Vagina (tissue), 2 donors: Measurements from ENCODE around the gene FABP6. TPM values are rescaled to one million over a fixed set of nuclear protein-coding genes. Genes with fewer than 3 reads are reported as not detected.

Source experiments
- DNase-seq, 2 donors: peaks; one replicate each; pipeline ENCODE4 v3.0.0-alpha.2; 2017; ENCODE audit errors: extremely low spot score in 2 of 2
- H3K27ac ChIP-seq: fragments of 200-600 bp; sonication (generic); one replicate; pipeline ENCODE4 v1.5.1; 2019
- H3K27me3 ChIP-seq: fragments of 200-600 bp; sonication (generic); one replicate; pipeline ENCODE4 v1.5.1; 2019
- H3K36me3 ChIP-seq, 2 donors: fragments of 200-600 bp; sonication (generic); one replicate each; pipeline ENCODE4 v1.5.1; 2017 to 2019
- H3K4me1 ChIP-seq: fragments of 200-600 bp; sonication (generic); one replicate; pipeline ENCODE4 v1.5.1; 2019
- H3K4me3 ChIP-seq, 2 donors: fragments of 200-600 bp; sonication (generic); 1 replicate in 1 of 2; 2 replicates in 1 of 2; pipeline ENCODE4 v1.5.1; 2016 to 2019
- H3K9me3 ChIP-seq: fragments of 200-600 bp; sonication (generic); one replicate; pipeline ENCODE4 v1.5.1; 2019
- CTCF ChIP-seq, 3 experiments: fragments of 450-650 bp in 2 of 3; fragments of 200-600 bp in 1 of 3; sonication (generic) in 1 of 3; IDR thresholded peaks; one replicate each; pipeline ENCODE4 v1.5.1; 2017 to 2019; ENCODE audit warnings: antibody characterized with exemption in 3 of 3, mild to moderate bottlenecking in 2 of 3, moderate library complexity in 2 of 3
- POLR2A ChIP-seq, 2 donors: fragments of 450-650 bp; IDR thresholded peaks; one replicate each; pipeline ENCODE4 v1.6.1; 2017; ENCODE audit warnings: antibody characterized with exemption in 2 of 2, mild to moderate bottlenecking in 2 of 2, moderate library complexity in 2 of 2
- POLR2AphosphoS5 ChIP-seq, 2 donors: sonication (generic); formaldehyde crosslinking; IDR thresholded peaks; one replicate each; pipeline ENCODE4 v1.9.0; 2017; ENCODE audit warnings: antibody characterized with exemption in 2 of 2, mild to moderate bottlenecking in 2 of 2, low read depth in 1 of 2; ENCODE audit not compliant: insufficient read depth in 1 of 2
- intact Hi-C: fragments of 100-400 bp; cut with DNase I; formaldehyde crosslinking; loops from one replicate; pipeline ENCODE4 v1.15.1; 2023
- total RNA-seq: library from RNA; depleted of rRNA; stranded (reverse); fragments of >200 nt; gene quantifications from one replicate; pipeline ENCODE4 v1.2.3, GENCODE V29; 2016

Gene FABP6
- total RNA-seq, 1 donor from 2014 or later, result 2.9 TPM

GRCh38 chr5:160213537-160213936 lies 15.8 kb upstream of the FABP6 start:
- TF ChIP-seq POLR2A (IDR thresholded peaks at IDR 0.05) (no peak), POLR2AphosphoS5 (IDR thresholded peaks at IDR 0.05; ENCODE audit: insufficient read depth in 1 of 2, low read depth in 1 of 2) (no peak), CTCF (IDR thresholded peaks at IDR 0.05) (no peak)
- Histone ChIP-seq H3K9me3 (no peaks in the 10 kb centered on the region), H3K36me3 (no peaks in the 10 kb centered on the region), H3K27me3 (no peaks in the 10 kb centered on the region), H3K4me1 (no peaks in the 10 kb centered on the region), H3K4me3 (no peak overlapping the region), H3K27ac (no peak overlapping the region)
- DNase-seq, result no peak
- intact Hi-C loops, result no loop called here

- intact Hi-C loops, result no loop called here
- Histone ChIP-seq H3K36me3 (no peaks in the 10 kb centered on the region), H3K4me1 (no peaks in the 10 kb centered on the region), H3K4me3 (no peak overlapping the region), H3K27ac (no peak overlapping the region), H3K27me3 (no peaks in the 10 kb centered on the region), H3K9me3 (no peaks in the 10 kb centered on the region)
- no peak for DNase-seq
- TF ChIP-seq POLR2AphosphoS5 (IDR thresholded peaks at IDR 0.05; ENCODE audit: insufficient read depth in 1 of 2, low read depth in 1 of 2), result no peak
- TF ChIP-seq CTCF (IDR thresholded peaks at IDR 0.05), result no peak
- no peak for TF ChIP-seq POLR2A (IDR thresholded peaks at IDR 0.05)
Measured at GRCh38 chr5:160219356-160219755, 9.9 kb upstream of the FABP6 start.

- Histone ChIP-seq H3K27me3 (no peaks in the 10 kb centered on the region), H3K36me3 (no peaks in the 10 kb centered on the region), H3K4me3 (no peak overlapping the region), H3K9me3 (no peaks in the 10 kb centered on the region), H3K27ac (no peak overlapping the region), H3K4me1 (no peaks in the 10 kb centered on the region)
- intact Hi-C loops, result no loop called here
- TF ChIP-seq POLR2AphosphoS5 (IDR thresholded peaks at IDR 0.05; ENCODE audit: insufficient read depth in 1 of 2, low read depth in 1 of 2) (no peak), CTCF (IDR thresholded peaks at IDR 0.05) (no peak), POLR2A (IDR thresholded peaks at IDR 0.05) (no peak)
- DNase-seq, result no peak
Measured at GRCh38 chr5:160221082-160221481, 8.2 kb upstream of the FABP6 start.

GRCh38 chr5:160227012-160227411 lies 2.3 kb upstream of the FABP6 start:
- H3K4me1 ChIP-seq, result no peaks in the 10 kb centered on the region
- TF ChIP-seq POLR2AphosphoS5 (IDR thresholded peaks at IDR 0.05; ENCODE audit: insufficient read depth in 1 of 2, low read depth in 1 of 2) (no peak), POLR2A (IDR thresholded peaks at IDR 0.05) (no peak), CTCF (IDR thresholded peaks at IDR 0.05) (no peak)
- no peak overlapping the region for H3K27ac ChIP-seq
- no peak for DNase-seq
- H3K9me3 ChIP-seq, result no peaks in the 10 kb centered on the region
- no peaks in the 10 kb centered on the region for H3K36me3 ChIP-seq
- H3K27me3 ChIP-seq, result no peaks in the 10 kb centered on the region
- intact Hi-C loops, result no loop called here
- H3K4me3 ChIP-seq, result no peak overlapping the region

GRCh38 chr5:160230686-160231527 lies 1.6 kb downstream of the FABP6 start:
- no peak overlapping the region for H3K4me3 ChIP-seq
- no peak for TF ChIP-seq POLR2A (IDR thresholded peaks at IDR 0.05)
- no peak for TF ChIP-seq CTCF (IDR thresholded peaks at IDR 0.05)
- no peak for TF ChIP-seq POLR2AphosphoS5 (IDR thresholded peaks at IDR 0.05; ENCODE audit: insufficient read depth in 1 of 2, low read depth in 1 of 2)
- H3K27ac ChIP-seq, result no peak overlapping the region
- H3K9me3 ChIP-seq, result no peaks in the 10 kb centered on the region
- no peaks in the 10 kb centered on the region for H3K4me1 ChIP-seq
- intact Hi-C loops, result no loop called here
- no peaks in the 10 kb centered on the region for H3K27me3 ChIP-seq
- DNase-seq, result no peak
- H3K36me3 ChIP-seq, result no peaks in the 10 kb centered on the region
